Ascending aorta (tissue), 2 donors: ENCODE measurements around the gene TPCN2. TPM values are rescaled to one million over a fixed set of nuclear protein-coding genes. Genes with fewer than 3 reads are reported as not detected.

ENCODE experiments used
- DNase-seq, 2 donors: peaks; one replicate each; pipeline ENCODE4 v3.0.0-alpha.2; 2019; ENCODE audit warnings: low spot score in 2 of 2
- H3K27ac ChIP-seq, 2 donors: fragments of 200-600 bp; sonication (generic); one replicate each; pipeline ENCODE4 v1.5.1; 2016 to 2017; ENCODE audit warnings: mild to moderate bottlenecking in 1 of 2
- H3K27me3 ChIP-seq: fragments of 200-600 bp; sonication (generic); one replicate; pipeline ENCODE4 v1.5.1; 2017
- H3K36me3 ChIP-seq, 2 donors: fragments of 200-600 bp; sonication (generic); one replicate each; pipeline ENCODE4 v1.5.1; 2016
- H3K4me1 ChIP-seq, 2 donors: fragments of 200-600 bp; sonication (generic); one replicate each; pipeline ENCODE4 v1.5.1; 2016 to 2017; ENCODE audit warnings: mild to moderate bottlenecking in 1 of 2
- H3K4me3 ChIP-seq, 2 donors: fragments of 200-600 bp; sonication (generic); one replicate each; pipeline ENCODE4 v1.5.1; 2016 to 2017; ENCODE audit warnings: mild to moderate bottlenecking in 1 of 2
- H3K9me3 ChIP-seq, 2 donors: fragments of 200-600 bp; sonication (generic); one replicate each; pipeline ENCODE4 v1.5.1; 2016
- intact Hi-C: fragments of 100-400 bp; cut with DNase I; formaldehyde crosslinking; loops from one replicate; pipeline ENCODE4 v1.15.1; 2023
- total RNA-seq: library from RNA; depleted of rRNA; stranded (reverse); fragments of >200 nt; gene quantifications from one replicate; pipeline ENCODE4 v1.1.0, GENCODE V29; 2016
- TF ChIP-seq, protein P1 (sequence below), 3 experiments: fragments of 200-600 bp in 2 of 3; fragments of 450-650 bp in 1 of 3; sonication (generic) in 2 of 3; IDR thresholded peaks; one replicate each; pipeline ENCODE4 v1.5.1; 2016 to 2019; ENCODE audit warnings: antibody characterized with exemption in 3 of 3, mild to moderate bottlenecking in 1 of 3, moderate library complexity in 1 of 3

Gene TPCN2
- total RNA-seq, 1 donor from 2014 or later = 24.9 TPM

DNA sequence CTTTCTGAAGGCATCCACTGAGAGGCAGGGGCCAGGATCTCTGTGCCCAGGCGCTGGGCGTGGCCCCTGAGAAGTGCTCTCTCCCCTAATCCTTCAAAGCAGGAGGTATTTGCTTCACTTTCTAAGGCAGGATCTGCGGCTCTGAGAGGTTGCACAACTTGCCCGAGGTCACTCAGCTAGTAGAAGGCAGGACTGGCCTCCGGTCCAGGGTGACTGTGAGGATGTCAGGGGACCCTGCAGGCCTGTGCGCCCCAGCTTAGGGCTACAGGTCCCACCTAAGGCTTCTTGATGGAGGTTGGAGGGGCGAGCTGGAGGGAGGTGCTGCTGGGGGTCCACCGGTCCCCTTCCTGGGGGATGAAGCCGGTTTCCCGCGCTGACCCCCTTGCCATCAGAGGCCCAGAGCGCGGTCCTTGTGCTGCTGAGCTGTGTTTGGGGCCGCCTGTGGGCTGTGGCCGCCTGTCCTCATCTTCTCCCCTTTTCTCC lies 108.0 kb downstream of the TPCN2 start:
- no peak for DNase-seq
- Histone ChIP-seq H3K36me3 (no peaks in the 10 kb centered on the region), H3K4me3 (peak overlapping the region in 1 of 2 donors; percentile 41), H3K27me3 (no peaks in the 10 kb centered on the region), H3K27ac (peak overlapping the region; percentile 8 to 39), H3K4me1 (peaks cover 3 to 8% of the 10 kb centered on the region in 2 donors), H3K9me3 (no peaks in the 10 kb centered on the region)
- intact Hi-C loops = no loop called here
- TF ChIP-seq, protein P1, sequence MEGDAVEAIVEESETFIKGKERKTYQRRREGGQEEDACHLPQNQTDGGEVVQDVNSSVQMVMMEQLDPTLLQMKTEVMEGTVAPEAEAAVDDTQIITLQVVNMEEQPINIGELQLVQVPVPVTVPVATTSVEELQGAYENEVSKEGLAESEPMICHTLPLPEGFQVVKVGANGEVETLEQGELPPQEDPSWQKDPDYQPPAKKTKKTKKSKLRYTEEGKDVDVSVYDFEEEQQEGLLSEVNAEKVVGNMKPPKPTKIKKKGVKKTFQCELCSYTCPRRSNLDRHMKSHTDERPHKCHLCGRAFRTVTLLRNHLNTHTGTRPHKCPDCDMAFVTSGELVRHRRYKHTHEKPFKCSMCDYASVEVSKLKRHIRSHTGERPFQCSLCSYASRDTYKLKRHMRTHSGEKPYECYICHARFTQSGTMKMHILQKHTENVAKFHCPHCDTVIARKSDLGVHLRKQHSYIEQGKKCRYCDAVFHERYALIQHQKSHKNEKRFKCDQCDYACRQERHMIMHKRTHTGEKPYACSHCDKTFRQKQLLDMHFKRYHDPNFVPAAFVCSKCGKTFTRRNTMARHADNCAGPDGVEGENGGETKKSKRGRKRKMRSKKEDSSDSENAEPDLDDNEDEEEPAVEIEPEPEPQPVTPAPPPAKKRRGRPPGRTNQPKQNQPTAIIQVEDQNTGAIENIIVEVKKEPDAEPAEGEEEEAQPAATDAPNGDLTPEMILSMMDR (IDR thresholded peaks at IDR 0.05) = no peak

DNA sequence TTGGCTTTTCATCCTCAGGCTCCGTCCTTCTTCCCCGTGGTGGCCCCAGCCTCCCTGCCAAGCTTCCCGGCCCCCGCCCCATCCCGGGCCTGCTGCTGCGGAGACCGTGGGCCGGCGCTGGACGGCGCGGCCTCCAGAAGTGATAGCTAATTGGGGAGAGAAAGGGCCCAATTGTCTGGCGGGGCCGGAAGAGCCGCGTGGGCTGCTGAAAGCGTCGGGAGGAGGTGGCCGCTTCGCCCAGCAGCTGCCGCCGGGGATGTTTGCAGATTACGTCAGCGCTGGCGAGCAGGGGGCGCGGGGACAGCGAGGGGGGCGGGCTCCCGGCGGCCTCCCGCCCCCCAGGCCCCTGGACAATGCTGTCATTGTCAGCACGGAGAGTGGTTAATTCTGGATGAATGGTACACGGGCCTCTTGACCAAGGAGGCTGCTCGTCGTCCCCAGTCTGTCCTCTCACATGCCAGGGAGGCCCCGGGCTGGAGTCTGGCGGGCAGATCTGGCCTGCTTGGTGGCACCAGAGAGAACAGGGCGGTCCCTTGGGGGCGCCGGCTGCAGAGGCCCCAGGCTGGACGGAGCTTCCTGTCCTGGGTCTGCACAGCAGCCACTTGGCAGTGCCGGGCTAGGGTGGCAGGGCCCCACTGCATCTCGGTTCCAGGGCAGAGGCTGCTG lies 108.6 kb downstream of the TPCN2 start:
- Histone ChIP-seq H3K27me3 (no peaks in the 10 kb centered on the region), H3K27ac (peak overlapping the region; percentile 8 to 39), H3K9me3 (no peaks in the 10 kb centered on the region), H3K36me3 (no peaks in the 10 kb centered on the region), H3K4me3 (peak overlapping the region in 1 of 2 donors; percentile 41), H3K4me1 (peaks cover 3 to 8% of the 10 kb centered on the region in 2 donors)
- DNase-seq = no peak
- intact Hi-C loops = no loop called here
- TF ChIP-seq, protein P1 (IDR thresholded peaks at IDR 0.05) = no peak

DNA sequence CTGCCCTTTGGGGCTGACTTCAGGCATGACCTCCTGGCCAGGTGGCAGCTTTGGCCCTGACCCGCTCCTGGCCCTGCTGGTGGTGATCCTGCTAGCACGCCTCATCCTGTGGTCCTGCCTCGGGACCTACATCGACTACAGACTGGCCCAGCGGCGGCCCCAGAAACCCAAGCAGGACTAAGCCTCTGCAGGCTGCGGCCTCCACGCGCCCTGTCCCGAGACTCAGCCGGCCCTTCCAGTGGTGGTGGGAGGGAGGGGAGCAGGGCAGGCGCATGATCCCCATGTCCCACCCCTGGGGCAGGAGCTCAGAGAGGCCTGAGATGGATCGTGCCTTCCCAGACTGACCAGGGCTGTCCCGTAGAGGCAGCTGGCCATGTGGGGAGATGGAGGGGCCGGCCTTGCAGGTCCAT lies 109.1 kb downstream of the TPCN2 start:
- TF ChIP-seq, protein P1 (IDR thresholded peaks at IDR 0.05) = no peak
- intact Hi-C loops = no loop called here
- peaks cover 0 to under 1% of the 10 kb centered on the region in 2 donors for H3K9me3 ChIP-seq
- H3K36me3 ChIP-seq = no peaks in the 10 kb centered on the region
- peak overlapping the region; percentile 8 to 39 for H3K27ac ChIP-seq
- H3K4me1 ChIP-seq = peaks cover 3 to 8% of the 10 kb centered on the region in 2 donors
- peak overlapping the region in 1 of 2 donors; percentile 41 for H3K4me3 ChIP-seq
- no peak for DNase-seq
- H3K27me3 ChIP-seq = no peaks in the 10 kb centered on the region

DNA sequence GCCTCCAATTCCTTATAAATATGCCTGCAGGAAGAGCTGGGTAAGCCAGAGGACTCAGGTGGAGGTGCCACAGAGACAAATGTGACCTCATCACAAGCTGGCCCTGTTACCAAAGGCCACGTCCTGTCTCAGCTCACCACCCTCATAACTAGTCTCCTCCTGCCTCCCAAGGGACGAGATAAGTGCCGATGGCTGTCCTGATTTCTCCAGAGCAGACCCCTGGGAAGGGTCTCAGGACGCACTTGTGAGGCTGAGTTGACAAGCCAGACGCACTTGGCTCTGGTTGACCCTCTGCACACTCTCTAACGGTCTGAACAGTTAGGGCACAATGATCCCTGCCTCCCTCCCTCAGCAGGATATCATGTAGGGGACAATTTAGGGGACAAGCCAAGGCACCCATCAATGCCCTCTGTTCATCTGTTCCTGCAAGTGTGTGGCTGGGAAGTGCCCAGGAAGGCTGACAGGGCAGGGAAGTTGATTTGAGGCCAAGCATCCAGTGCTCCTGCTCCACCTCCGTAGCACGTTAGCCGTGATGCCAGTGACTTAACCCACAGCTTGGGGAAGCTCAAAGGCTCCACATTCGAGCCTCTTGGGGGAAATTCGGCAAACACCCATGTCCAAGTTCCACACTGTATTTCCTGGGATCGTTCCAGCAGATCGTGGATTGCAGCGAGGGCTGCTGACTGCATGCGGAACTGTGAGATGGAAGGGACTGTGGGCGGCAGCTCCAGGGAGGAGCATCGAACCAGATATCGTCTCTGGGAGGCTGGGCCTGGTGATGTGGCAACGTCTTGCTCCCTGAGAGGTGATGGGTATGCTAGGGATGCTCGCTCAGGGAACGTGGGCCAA lies 109.8 kb downstream of the TPCN2 start:
- Histone ChIP-seq H3K9me3 (peaks cover 0 to 8% of the 10 kb centered on the region in 2 donors), H3K4me3 (no peak overlapping the region), H3K27me3 (no peaks in the 10 kb centered on the region), H3K36me3 (no peaks in the 10 kb centered on the region), H3K4me1 (peaks cover 3 to 8% of the 10 kb centered on the region in 2 donors), H3K27ac (no peak overlapping the region)
- no peak for DNase-seq
- TF ChIP-seq, protein P1 (IDR thresholded peaks at IDR 0.05) = no peak
- intact Hi-C loops = no loop called here

DNA sequence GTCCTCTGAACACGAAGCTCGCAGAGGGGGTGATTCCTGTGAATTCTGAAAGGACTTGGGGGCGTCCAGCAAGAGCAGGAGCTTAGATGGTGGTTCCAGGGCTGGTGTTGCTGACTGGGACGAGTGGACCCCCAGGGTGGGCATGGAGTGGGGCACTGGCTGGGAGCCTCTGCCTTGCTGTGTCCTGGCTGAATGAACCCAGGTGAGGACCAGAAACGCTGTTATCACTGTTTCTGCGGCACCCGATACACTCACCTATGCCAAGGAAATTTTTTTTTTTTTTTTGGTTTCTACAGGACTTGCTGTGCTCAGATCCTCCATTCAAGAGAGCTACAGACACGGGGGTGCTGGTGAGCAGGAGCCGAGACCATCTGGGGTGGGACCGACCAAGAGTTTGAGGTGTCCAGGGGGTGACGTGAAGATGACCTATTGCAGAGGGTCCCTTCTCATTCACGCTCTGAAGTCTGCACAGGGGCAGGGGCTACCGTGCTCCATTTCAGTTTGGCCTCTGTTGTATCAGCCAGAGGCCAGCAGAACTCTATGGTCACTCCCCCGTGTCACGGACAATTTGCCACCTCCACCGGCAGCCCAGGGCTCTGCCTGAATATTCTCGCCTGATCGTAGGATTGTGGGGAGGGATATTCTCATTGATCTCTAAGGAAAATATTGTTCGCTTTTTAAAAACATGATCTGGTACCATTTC lies 110.6 kb downstream of the TPCN2 start:
- DNase-seq = no peak
- no peaks in the 10 kb centered on the region for H3K27me3 ChIP-seq
- peaks cover 0 to 11% of the 10 kb centered on the region in 2 donors for H3K9me3 ChIP-seq
- TF ChIP-seq, protein P1 (IDR thresholded peaks at IDR 0.05) = no peak
- peaks cover 3 to 8% of the 10 kb centered on the region in 2 donors for H3K4me1 ChIP-seq
- no peak overlapping the region for H3K4me3 ChIP-seq
- intact Hi-C loops = no loop called here
- H3K36me3 ChIP-seq = no peaks in the 10 kb centered on the region
- no peak overlapping the region for H3K27ac ChIP-seq
